Glutamatergic neuron (in vitro differentiated cells): ENCODE data around the gene EMILIN1. TPM values are rescaled to one million over a fixed set of nuclear protein-coding genes. Genes with fewer than 3 reads are reported as not detected.

Source experiments
- DNase-seq: peaks from one replicate; pipeline ENCODE4 v3.0.0; 2022
- H3K27ac Mint-ChIP-seq: one replicate; pipeline ENCODE4 v1.8.0; 2020; ENCODE audit warnings: mild to moderate bottlenecking, mixed read lengths, inconsistent platforms; ENCODE audit not compliant: unreplicated experiment
- H3K27me3 Mint-ChIP-seq: one replicate; pipeline ENCODE4 v1.8.0; 2020; ENCODE audit warnings: mild to moderate bottlenecking, moderate library complexity, mixed read lengths, inconsistent platforms; ENCODE audit not compliant: unreplicated experiment
- H3K36me3 Mint-ChIP-seq: one replicate; pipeline ENCODE4 v1.8.0; 2020; ENCODE audit warnings: mild to moderate bottlenecking, mixed read lengths, inconsistent platforms; ENCODE audit not compliant: unreplicated experiment
- H3K4me1 Mint-ChIP-seq: one replicate; pipeline ENCODE4 v1.8.0; 2020; ENCODE audit warnings: mild to moderate bottlenecking, low read depth, mixed read lengths, inconsistent platforms; ENCODE audit not compliant: unreplicated experiment
- H3K4me3 Mint-ChIP-seq: one replicate; pipeline ENCODE4 v1.8.0; 2020; ENCODE audit warnings: mild to moderate bottlenecking, mixed read lengths, inconsistent platforms; ENCODE audit not compliant: unreplicated experiment
- H3K9me3 Mint-ChIP-seq: one replicate; pipeline ENCODE4 v1.8.0; 2020; ENCODE audit warnings: mild to moderate bottlenecking, moderate library complexity, mixed read lengths, inconsistent platforms; ENCODE audit not compliant: unreplicated experiment
- CTCF ChIP-seq: fragments of 200-600 bp; sonication (generic); IDR thresholded peaks from one replicate; pipeline ENCODE4 v1.5.0; 2021; ENCODE audit not compliant: partially characterized antibody, unreplicated experiment
- total RNA-seq: library from RNA; stranded (reverse); fragmentation: NEBNext Ultra II Directional; extraction: Animal tissue kit (Norgen Biotek cat#: 25700); gene quantifications from one replicate; pipeline ENCODE4 v1.2.1, GENCODE V29; 2021; ENCODE audit not compliant: unreplicated experiment

EMILIN1 gene
- total RNA-seq, 1 donor from 2014 or later, result 3.2 TPM

- Mint-ChIP-seq H3K36me3 (no peaks in the 10 kb centered on the region), H3K4me3 (peak overlapping the region; percentile 97), H3K9me3 (peaks cover 14% of the 10 kb centered on the region), H3K27me3 (peaks cover 8% of the 10 kb centered on the region), H3K27ac (peak overlapping the region; percentile 89), H3K4me1 (peaks cover 22% of the 10 kb centered on the region)
- TF ChIP-seq CTCF, result no peak
- no peak for DNase-seq
Measured at GRCh38 chr2:27070653-27071276, 7.7 kb upstream of the EMILIN1 start.

GRCh38 chr2:27071277-27071989, 7.0 kb upstream of the EMILIN1 start, which contains the start of gene OST4:
Gene OST4 (minus strand): TSS chr2:27071654.
- TF ChIP-seq CTCF, result no peak
- Mint-ChIP-seq H3K4me1 (peaks cover 26% of the 10 kb centered on the region), H3K27me3 (peaks cover 8% of the 10 kb centered on the region), H3K27ac (peak within 1 kb of the TSS; percentile 89), H3K36me3 (peaks cover 5% of the 10 kb centered on the region), H3K9me3 (peaks cover 12% of the 10 kb centered on the region), H3K4me3 (peak within 1 kb of the TSS; percentile 97)
- DNase-seq, result peak; percentile 94

- TF ChIP-seq CTCF, result no peak
Measured at GRCh38 chr2:27071990-27072830, 6.2 kb upstream of the EMILIN1 start.

GRCh38 chr2:27072920-27073319, 5.5 kb upstream of the EMILIN1 start:
- Mint-ChIP-seq H3K4me1 (peaks cover 35% of the 10 kb centered on the region), H3K36me3 (peaks cover 5% of the 10 kb centered on the region), H3K9me3 (peaks cover 16% of the 10 kb centered on the region), H3K27ac (no peak overlapping the region), H3K4me3 (peak overlapping the region; percentile 89), H3K27me3 (peaks cover 9% of the 10 kb centered on the region)
- DNase-seq, result no peak
- no peak for TF ChIP-seq CTCF

More at GRCh38 chr2:27071990-27072830, 6.2 kb upstream of the EMILIN1 start:
- DNase-seq, result peak; percentile 62
- peaks cover 8% of the 10 kb centered on the region for H3K27me3 Mint-ChIP-seq
- peaks cover 12% of the 10 kb centered on the region for H3K9me3 Mint-ChIP-seq
- H3K4me3 Mint-ChIP-seq, result peak overlapping the region; percentile 89
- H3K4me1 Mint-ChIP-seq, result peaks cover 31% of the 10 kb centered on the region
- H3K27ac Mint-ChIP-seq, result peak overlapping the region; percentile 76
- peaks cover 5% of the 10 kb centered on the region for H3K36me3 Mint-ChIP-seq
